Kasumi-1 (cell line): ENCODE data around the gene PRKAR2B.

Source experiments
- DNase-seq, 2 experiments: peaks; one replicate each; lab custom pipeline; 2025; lab: John Stamatoyannopoulos, UW

PRKAR2B gene

DNA sequence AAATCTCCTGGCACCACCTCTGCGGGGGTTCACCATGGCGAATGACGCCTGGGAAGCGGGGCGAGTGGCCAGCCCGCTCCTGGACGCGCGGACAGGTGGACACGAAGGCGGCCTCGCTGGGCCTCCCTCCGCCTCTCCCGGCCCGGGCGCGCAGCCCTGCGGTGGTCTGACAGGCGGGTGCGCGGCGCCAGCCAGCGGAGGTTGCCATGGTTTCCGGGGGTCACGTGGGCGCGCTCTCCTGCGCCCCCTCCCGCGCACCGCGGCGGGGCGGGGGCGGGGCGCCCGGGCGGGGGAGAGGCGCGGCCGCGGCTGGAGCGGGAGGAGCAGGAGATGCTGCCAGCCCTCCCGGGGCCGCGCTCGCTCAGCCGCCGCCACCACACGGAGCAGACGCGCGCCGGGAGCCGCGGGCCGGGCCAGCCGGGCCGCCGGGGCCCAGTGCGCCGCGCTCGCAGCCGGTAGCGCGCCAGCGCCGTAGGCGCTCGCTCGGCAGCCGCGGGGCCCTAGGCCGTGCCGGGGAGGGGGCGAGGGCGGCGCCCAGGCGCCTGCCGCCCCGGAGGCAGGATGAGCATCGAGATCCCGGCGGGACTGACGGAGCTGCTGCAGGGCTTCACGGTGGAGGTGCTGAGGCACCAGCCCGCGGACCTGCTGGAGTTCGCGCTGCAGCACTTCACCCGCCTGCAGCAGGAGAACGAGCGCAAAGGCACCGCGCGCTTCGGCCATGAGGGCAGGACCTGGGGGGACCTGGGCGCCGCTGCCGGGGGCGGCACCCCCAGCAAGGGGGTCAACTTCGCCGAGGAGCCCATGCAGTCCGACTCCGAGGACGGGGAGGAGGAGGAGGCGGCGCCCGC is at the start of gene PRKAR2B:
Gene PRKAR2B, plus strand, starts transcription at position 359 of the 848 bp plus-strand sequence. Its CDS starts 203 bp downstream, at position 562.
- peak; percentile 47 to 63 for DNase-seq

DNA sequence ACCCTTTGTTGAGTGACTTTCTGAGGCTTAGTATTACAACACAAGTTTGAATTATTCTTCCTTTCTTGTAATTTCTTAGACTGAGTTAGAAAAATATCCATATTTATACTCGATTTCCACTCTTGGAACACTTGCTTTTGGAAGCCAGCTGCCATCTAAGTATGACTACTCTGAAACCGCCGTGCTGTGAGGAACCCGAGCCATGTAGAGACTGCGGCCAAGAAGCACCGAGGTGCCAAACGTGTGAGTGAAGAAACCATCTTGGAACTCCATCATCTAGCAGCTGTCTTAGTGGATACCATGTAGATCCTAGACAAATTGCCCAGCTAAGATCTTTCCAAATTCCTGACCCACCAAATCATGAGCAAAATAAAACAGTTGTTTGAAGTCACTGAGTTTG is 49.7 kb upstream of the PRKAR2B start:
- no peak for DNase-seq

DNA sequence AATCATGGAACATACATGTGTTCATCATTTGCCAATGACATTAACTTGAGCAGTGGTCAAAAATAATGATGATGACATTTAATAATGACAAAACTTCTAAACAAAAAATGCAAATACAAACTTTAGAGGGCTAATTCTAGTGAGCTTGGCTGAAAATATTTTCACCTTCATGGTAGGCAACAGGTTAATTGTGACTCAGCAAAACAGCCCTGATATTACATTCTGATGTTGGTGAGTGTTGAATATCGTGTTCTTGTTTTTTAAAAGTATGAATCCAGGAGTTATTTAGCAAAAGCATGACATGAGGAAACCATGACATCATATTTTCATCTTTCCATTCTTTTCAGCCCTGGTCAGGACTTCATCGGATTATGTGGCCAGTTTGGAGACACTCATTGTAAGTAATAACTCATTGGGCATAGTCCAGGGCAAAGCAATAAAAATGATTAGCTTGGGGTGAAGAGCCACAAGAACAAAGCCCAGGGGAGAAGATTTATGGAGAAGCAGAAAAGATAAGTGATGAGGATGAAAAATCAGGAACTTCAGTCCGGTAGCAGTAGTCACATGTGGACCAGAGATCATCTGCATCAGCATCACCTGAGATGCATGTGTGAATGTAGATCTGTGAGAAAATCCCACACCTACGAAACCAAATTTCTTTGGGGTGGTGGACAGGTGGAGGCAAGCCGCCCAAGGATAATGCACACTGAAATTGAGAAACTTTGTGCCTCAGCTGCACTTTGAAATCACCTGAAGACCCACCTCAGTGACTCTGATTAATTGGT is 46.8 kb upstream of the PRKAR2B start:
- DNase-seq, result no peak

DNA sequence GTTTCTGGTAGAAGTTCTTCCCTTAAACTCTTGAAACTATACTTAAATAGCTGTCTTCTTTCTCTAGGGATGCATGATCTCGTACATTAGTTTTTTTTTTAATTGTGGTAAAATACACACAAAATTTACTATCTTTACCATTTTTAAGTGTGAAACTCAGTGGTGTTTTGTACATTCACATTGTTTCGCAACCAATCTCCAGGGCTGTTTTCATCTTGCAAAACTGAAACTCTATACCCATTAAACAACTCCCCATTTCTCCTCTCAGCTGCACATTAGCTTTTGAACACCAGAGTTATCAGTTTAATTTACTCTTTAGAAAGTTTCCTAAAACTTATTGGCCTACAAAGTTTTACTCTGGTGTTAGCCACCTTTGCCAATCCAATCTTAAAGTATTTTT is 45.5 kb upstream of the PRKAR2B start:
- DNase-seq, result no peak

DNA sequence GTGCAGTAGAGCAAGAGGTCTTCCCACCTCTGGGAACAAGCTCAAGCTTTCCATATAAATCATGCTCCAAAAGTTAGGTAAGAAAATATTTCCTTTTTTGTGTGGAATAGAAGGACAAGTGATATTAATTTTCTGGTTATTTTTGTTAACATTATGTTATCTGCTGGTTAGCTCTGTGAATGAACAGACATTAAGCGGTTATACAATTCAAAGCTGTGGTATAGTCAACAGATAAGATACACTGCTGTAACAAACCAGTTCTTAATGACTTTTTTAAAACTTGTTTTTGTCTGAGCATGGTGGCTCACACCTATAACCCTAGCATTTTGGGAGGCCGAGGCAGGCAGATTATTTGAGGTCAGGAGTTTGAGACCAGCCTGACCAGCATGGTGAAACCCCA is 43.0 kb upstream of the PRKAR2B start:
- no peak for DNase-seq

DNA sequence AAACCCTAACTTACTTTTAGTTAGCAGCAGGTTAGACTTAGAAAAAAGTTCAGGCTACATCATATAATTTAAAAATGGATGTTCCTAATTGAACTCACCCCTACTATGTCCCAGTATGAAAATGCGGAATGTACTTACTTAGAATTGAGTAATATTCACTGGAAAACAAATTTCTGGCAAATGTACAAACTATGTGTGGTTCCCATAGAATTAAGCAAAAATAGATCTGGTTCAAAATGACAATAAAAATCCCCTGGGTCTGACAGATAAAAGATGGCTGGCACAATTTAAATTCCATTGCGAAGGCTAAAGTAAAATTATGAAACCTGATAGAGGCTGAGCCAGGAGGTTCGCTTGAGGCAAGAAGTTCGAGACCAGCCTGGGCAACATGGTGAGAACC is 42.4 kb upstream of the PRKAR2B start:
- no peak for DNase-seq

DNA sequence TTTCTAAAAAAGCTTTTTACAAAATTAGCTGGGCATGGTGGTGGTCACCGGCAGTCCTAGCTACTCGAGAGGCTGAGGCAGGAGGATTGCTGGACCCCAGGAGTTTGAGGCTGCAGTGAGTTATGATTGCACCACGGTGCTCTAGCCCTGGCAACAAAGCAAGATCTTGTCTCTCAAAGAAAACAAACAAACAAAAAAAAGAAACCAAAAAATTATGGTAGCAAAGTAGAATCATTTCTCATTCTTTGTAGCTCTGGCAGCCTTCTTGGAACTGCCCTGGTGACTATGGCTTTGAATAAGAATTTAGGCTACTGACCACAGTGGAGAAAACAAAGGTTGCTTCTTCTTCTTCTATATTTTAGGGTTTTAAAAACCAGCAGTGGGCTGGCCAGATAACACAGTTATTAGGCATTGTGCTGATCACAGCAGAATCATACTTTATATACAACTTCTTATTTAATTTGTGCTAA is 41.9 kb upstream of the PRKAR2B start:
- no peak for DNase-seq

DNA sequence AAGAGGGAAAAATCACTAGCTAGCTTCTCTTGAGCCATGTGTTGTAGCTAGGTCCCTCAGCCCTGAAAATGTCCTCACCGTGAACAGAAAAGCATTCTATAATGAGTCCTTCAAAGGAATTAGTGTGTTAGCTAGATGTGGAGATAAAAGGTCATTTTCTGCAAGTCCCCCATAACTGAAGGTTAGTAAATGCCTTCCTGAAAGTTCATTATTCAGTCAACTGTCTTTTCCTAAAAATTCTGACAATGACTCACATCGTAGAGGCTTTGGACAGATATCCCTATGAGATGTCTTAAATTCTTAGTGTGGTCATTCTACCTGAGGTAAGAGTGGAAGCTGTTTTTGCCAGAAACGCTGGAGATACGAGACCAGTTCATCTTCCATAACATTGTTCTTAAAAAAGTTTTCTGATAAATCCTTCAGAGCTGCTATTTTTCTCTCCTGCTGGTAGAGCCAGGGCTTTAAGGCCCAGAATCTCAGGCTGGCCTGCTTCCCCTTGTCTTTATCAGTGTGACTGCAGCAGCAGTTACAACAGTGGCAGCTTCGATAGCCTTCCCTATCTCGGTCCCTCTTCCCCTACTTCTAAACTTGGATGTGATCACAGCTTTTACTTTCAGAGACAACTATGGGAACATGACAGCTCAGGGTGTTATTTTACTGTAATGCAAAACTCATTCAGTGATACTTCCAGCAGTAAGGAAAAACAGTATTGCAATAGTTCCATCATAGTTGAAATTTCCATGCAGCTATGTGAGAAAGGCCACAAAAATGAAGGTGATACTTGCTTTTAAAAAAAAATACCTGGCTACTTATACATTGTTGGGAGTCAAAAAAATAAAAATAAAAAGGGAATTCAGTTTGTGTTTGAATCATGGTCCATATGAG is 37.3 kb upstream of the PRKAR2B start:
- DNase-seq, result no peak

DNA sequence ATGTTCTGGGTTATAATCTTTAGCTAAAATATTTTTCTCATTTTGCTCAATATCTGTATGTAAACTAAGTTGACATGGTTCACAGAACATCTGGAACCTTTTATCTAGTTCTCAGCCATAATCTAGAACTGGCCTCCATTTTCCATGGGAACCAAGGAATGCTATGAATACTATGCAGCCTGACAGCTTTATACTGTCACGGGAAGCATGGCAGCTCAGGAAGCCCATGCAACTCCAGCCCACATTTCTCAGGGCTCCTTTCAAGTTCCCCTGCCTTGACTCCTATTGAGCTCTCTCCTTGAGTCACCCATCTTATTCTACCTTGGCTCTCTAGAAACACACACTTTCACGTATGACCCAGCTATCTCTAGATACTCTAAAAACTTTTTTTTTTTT is 36.6 kb upstream of the PRKAR2B start:
- DNase-seq, result no peak

DNA sequence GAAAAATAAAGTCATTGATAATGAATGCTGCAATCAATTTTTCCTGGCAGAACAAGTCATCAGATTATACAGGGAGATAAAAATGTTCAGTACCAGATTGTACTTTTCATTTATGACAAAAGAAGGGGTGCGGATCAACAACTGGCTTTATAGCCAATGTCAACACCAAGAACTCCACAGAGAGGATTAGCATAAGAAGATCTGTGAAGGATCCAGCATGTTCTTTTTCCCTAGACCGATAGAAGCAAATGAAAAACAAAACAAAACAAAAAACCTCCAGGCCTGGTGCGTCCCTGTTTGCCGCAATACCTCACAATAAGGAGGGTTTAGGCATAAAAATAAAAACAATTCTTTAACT is 34.7 kb upstream of the PRKAR2B start:
- no peak for DNase-seq

DNA sequence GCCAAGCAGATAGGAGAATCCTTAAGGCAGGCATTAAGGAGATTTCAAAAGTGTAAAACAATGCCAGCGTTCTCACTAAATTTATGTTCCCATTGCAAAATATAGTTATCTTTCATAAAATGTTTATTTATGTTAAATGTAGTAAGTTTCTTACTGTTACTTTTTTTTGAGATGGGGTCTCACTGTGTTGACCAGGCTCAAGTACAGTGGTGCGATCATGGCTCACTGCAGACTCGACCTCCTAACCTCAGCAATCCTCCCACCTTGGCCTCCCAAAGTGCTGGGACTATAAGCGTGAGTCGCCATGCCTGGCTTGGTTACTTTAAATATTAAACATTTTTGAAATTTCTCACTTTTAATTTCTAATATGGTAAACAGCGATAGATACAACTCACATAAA is 31.8 kb upstream of the PRKAR2B start:
- DNase-seq, result no peak

DNA sequence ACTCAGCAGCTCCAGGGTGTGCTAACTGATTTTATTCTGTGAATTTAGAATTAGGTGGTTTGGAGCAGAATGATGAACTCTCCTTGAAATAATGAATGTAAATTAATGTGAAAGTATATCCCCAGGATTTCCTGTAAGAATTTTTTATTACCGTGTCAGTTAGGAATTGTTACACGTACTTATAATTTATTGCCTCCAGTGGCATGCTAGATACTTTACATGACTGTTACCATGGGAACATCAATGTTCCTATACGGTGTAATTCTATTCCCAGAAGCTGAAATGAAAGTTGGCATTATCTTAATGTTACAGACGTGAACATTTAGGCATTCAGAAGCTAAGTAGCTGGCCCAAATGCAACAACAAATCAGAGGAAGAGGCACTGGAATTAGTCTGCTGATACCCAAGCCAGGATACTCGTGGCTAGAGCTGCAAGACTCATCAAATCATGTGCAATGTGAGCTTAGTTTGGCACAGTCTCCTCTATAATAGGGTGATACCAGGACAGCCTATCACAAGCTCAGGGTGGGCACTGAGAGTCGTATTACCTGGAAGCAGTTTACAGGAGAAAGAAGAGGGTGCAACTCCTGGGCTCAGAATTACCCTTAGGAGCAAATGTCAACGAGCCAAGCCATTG is 30.0 kb upstream of the PRKAR2B start:
- no peak for DNase-seq

DNA sequence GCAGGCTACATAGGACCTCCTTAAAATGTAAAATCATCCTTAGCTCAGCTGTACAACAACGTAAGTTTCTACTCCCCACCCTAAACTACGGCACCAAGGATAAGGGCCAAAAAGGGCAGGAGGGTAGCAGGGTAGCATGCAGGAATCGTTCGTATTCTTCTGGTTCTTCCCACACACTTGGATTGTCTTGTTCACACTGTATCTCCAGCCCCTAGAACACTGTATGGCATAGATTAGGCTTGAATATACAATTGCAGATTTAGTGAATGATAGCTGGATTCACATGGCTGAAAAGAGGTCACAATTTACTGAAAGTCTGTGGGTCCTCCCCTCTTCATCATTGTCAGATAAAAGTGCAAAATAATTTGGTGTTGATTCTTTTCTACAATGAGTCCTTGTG is 28.2 kb upstream of the PRKAR2B start:
- no peak for DNase-seq

DNA sequence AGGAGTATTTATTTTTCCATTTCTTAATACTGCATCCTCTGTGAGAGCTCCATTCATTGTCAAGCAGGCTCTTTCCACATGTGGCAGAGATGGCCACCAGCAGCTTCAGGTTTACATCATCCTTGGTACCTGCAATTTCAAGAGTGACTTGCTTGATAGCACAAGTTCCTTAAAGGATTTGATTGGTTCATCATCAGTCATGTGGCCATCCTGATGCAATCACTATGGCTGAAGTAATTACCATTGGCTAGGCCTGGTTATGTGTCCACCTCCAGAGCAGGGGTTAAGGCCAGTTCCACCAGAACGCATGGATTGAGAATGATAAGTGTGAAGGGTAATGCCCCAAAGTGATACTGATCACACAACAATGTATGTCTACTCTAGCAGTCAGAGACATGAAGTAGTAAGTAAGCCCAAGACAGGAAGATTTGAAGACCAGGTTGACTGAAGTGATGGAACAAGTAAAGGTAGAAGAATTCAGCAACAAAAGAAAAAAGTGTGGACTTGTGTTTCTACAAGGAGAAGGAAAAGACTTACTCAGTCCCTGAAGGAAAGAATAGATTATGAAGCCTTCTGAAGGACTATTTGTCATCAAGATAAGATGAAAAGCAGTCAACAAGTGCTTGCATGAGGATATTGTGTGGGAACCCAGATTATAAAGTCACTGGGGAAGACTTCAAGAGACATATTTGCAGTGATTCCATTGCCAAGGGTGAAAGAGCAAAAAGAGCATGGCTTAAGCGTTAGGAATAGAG is 26.4 kb upstream of the PRKAR2B start:
- no peak for DNase-seq

DNA sequence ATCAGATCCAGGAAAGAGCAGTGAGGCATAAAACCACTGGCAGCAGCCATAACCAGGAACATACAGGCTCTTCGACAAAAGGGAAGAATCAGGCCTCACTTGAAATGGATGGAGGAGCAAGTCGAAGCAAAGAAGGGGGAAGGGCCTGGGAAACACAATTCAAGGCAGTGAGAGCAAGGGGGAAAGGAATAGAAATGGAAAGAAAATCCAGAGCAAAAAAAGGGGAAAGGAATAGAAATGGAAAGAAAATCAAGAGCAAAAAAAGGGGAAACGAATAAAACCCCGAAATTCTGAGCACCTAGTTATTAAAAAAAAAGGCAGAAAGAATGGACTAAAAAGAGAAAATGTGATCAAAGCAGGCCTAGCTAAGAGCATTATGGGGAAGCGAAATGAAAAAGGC is 24.1 kb upstream of the PRKAR2B start:
- DNase-seq, result no peak

DNA sequence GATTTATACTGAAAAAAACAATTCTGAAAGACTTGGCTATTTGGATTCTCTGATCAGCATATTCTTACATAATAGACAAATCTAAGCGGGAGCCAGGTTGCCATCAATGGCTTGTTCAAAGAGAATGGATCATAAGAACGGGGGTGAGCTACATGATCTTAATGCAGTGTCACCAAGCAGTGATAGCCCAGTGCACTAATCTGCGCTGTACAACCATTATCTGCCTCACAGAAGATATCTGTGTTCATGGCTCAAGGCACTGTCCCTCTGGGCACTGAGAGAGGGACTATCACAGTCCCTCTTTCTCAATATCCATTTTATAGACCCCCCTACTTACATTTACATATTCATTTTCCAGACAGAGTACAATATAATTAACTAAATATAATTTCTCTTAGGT is 22.9 kb upstream of the PRKAR2B start:
- no peak for DNase-seq

DNA sequence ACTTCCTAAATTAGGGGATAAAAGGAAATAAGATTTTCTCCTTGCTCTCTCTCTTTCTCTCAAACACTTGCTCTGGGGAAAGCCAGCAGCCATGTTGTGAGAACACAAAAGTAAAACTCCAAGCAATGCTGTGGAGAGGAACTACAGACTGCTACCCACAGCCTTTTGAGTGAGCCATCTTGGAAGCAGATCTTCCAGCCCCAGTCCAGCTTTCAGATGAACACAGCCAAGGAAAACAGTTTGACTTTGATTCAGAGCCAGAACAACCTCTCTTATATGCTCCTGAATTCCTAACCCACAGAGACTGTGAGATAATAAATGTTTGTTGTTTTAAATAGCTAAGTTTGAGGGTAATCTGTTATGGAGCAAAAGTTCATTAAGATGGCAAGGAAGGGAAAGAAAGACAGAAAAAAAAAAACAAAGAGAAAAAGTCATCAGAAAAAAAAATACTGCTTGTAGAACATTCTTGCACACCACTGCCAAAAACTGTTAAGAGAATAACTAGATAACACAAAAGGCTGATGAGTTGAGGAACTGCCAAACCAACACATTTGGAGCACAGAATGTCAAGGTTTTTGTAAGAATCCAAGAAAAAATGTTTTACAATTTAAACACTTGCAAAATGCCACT is 20.9 kb upstream of the PRKAR2B start:
- DNase-seq, result no peak

DNA sequence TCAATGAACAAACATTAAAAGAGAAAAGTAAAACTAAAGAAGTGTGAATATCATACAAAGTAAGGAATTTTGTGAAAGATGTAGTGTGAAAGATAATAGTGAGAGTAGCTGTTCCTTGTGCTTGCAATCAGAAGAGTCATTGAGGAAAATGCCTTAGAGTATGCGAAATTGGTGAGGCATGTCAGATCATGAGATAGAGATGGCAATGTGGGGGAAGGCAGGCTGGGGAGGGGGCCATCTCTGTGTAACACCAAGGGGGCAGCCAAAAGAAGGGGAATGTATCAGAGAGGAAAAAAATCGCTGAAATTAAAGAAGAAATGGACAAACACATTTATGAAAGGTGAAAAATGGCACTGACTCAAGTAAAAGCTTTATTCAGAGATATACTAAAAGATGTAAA is 19.6 kb upstream of the PRKAR2B start:
- DNase-seq, result no peak

DNA sequence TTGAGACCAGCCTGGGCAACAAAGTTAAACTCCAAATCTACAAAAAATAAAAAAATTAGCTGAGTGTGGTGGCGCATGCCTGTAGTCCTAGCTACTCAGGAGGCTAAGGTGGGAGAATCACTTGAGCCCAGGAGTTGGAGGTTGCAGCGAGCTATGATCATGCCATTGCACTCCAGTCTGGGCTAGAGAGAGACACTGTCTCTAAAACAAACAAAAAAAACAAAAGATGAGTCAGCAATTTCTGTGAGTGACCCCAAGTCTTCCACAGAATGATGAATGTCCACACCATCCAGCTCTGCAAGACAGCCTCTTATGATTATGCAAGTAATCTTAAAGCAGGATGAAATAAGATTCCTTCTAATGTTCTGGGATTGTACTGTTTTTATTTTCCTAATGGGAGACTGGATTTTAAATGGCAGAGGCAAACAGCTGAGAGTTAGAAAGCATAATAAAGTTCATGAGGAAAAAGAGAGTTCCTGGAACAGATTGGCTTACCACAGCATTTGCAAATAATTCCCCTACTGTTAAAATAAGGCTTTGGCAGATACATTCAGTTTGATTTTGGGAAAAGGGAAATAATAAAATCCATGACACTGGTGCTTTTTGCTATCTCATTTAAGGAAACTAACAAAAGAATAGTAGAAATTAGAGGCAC is 18.9 kb upstream of the PRKAR2B start:
- no peak for DNase-seq

DNA sequence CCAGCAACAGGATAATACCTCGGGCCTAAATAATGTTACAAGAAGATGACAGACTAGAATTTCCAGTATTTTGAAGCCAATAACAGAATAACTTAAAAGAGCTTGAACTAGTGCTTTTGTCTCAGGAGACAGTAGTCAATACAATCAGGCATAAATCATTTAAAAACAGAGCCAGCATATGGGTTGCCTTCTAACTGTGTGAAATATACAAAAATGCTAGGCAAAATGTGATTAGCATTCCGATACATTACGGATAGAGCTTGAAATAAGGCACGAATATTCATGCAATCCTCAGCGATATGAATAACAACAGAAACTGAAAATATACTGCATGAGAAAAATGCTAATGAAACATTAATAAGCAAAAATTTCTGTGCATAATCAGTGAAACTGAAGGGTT is 18.3 kb upstream of the PRKAR2B start:
- DNase-seq, result no peak
